ENCODE measurements around the gene GFI1. TPM values are rescaled to one million over a fixed set of nuclear protein-coding genes. Genes with fewer than 3 reads are reported as not detected.

The GFI1 gene
- polyA plus RNA-seq, 2 donors: 0.40 to 0.47 TPM

Other genes starting within 250 kb of the GFI1 start
- gene GLMN, start 187.9 kb downstream of the GFI1 start, polyA plus RNA-seq: 10 to 100 TPM in 1 of 2 donors, 1 to 10 TPM in 1; 7.5 to 22.1 TPM
- 1 to 10 TPM; 3.3 to 8.2 TPM for gene RPAP2, start 187.9 kb downstream of the GFI1 start, polyA plus RNA-seq

Data from esophagus (tissue), 2 donors.